Naive thymus-derived CD4-positive, alpha-beta T cell (primary cell): ENCODE data around the gene EYA2. TPM values are rescaled to one million over a fixed set of nuclear protein-coding genes. Genes with fewer than 3 reads are reported as not detected.

Experiments
- ATAC-seq: fragments of 150-1000 bp; cut with Tn5 transposase; 2 replicates; pipeline ENCODE4 v1.10.0; 2021; ENCODE audit warnings: mild to moderate bottlenecking, moderate library complexity
- CTCF ChIA-PET: fragments of 350-600 bp; sonication (Branson Sonifier 250); formaldehyde crosslinking; loops from one replicate; lab custom pipeline; 2021; ENCODE audit warnings: antibody characterized with exemption; lab: Charles Lee
- POLR2A ChIA-PET: fragments of 350-600 bp; sonication (Branson Sonifier 250); formaldehyde crosslinking; loops from one replicate; lab custom pipeline; 2021; ENCODE audit warnings: antibody characterized with exemption, inconsistent platforms; lab: Charles Lee
- DNase-seq, 9 donors: peaks; one replicate each; pipeline versions ENCODE4 v3.0.0 to v3.0.0-alpha.2; 2020 to 2022; ENCODE audit warnings: mixed read lengths in 1 of 9
- H3K27ac ChIP-seq: one replicate; pipeline ENCODE4 v1.7.0; 2013; ENCODE audit warnings: mild to moderate bottlenecking, low read depth, low read length, moderate library complexity
- H3K27me3 ChIP-seq, 2 donors: one replicate each; pipeline ENCODE4 v1.7.0; 2013; ENCODE audit warnings: low read length in 2 of 2, mild to moderate bottlenecking in 2 of 2, moderate library complexity in 2 of 2; ENCODE audit not compliant: control insufficient read depth in 2 of 2, insufficient read depth in 2 of 2
- H3K36me3 ChIP-seq, 3 experiments: 1 replicate in 2 of 3; 2 replicates in 1 of 3; pipeline ENCODE4 v1.7.0; 2013; ENCODE audit warnings: low read length in 3 of 3, mild to moderate bottlenecking in 3 of 3, moderate library complexity in 1 of 3; ENCODE audit not compliant: insufficient read depth in 3 of 3, control insufficient read depth in 2 of 3
- H3K4me1 ChIP-seq, 2 donors: one replicate each; pipeline ENCODE4 v1.7.0; 2013; ENCODE audit warnings: low read length in 2 of 2, mild to moderate bottlenecking in 2 of 2, moderate library complexity in 1 of 2; ENCODE audit not compliant: control insufficient read depth in 2 of 2, insufficient read depth in 2 of 2
- H3K4me3 ChIP-seq: 2 replicates; pipeline ENCODE4 v1.7.0; 2013; ENCODE audit warnings: mild to moderate bottlenecking, low read length
- H3K9me3 ChIP-seq, 3 experiments: 1 replicate in 2 of 3; 2 replicates in 1 of 3; pipeline ENCODE4 v1.7.0; 2013; ENCODE audit warnings: low read length in 3 of 3; ENCODE audit not compliant: control insufficient read depth in 2 of 3
- H3K27ac Mint-ChIP-seq, 9 donors: one replicate each; pipeline ENCODE4 v1.8.0; 2020 to 2022; ENCODE audit warnings: mixed read lengths in 9 of 9, mild to moderate bottlenecking in 8 of 9, moderate library complexity in 5 of 9, inconsistent platforms in 2 of 9
- H3K27me3 Mint-ChIP-seq, 5 donors: one replicate each; pipeline ENCODE4 v1.8.0; 2021 to 2022; ENCODE audit warnings: mixed read lengths in 5 of 5, mild to moderate bottlenecking in 1 of 5
- H3K36me3 Mint-ChIP-seq, 5 donors: one replicate each; pipeline ENCODE4 v1.8.0; 2020 to 2022; ENCODE audit warnings: mixed read lengths in 5 of 5, mild to moderate bottlenecking in 3 of 5, inconsistent platforms in 1 of 5
- H3K4me1 Mint-ChIP-seq, 7 donors: one replicate each; pipeline ENCODE4 v1.8.0; 2020 to 2022; ENCODE audit warnings: mixed read lengths in 7 of 7, mild to moderate bottlenecking in 3 of 7, inconsistent platforms in 1 of 7
- H3K4me3 Mint-ChIP-seq, 10 donors: one replicate each; pipeline ENCODE4 v1.8.0; 2020 to 2022; ENCODE audit warnings: mild to moderate bottlenecking in 10 of 10, mixed read lengths in 10 of 10, moderate library complexity in 6 of 10, inconsistent platforms in 2 of 10
- H3K9me3 Mint-ChIP-seq, 11 donors: one replicate each; pipeline ENCODE4 v1.8.0; 2020 to 2022; ENCODE audit warnings: mixed read lengths in 11 of 11, mild to moderate bottlenecking in 4 of 11, inconsistent platforms in 1 of 11, moderate library complexity in 1 of 11
- intact Hi-C, 2 donors: fragments of 100-400 bp; cut with micrococcal nuclease; formaldehyde crosslinking; loops; one replicate each; pipeline ENCODE4 v1.15.1; 2023
- polyA plus RNA-seq, 2 donors: library from polyadenylated mRNA; unstranded; fragments of 300-500 nt; fragmentation: Illumina TruSeq; gene quantifications; one replicate each; pipeline ENCODE4 v1.2.3, GENCODE V29; 2021
- total RNA-seq, 6 experiments: library from RNA in 5 of 6; stranded (reverse) in 5 of 6; gene quantifications; 1 replicate in 5 of 6; 2 replicates in 1 of 6; pipeline ENCODE4 v1.2.3 and lab custom pipeline; 2021 to 2026

EYA2 gene
- total and polyA plus RNA-seq, 7 experiments from 2014 or later = 0.16 TPM; not detected in 6

GRCh38 chr20:47227576-47227975 lies 332.9 kb downstream of the EYA2 start:
- H3K9me3 Mint-ChIP-seq = no peaks in the 10 kb centered on the region
- H3K4me3 Mint-ChIP-seq = no peak overlapping the region
- peaks cover 0 to 7% (median 3%) of the 10 kb centered on the region in 7 donors for H3K4me1 Mint-ChIP-seq
- H3K36me3 ChIP-seq = peaks cover 11 to 85% (median 24%) of the 10 kb centered on the region in 3 experiments
- ChIA-PET CTCF (interaction anchor here (0.6 kb wide), 2 partner anchors 156 to 1407 kb away, joined by 3 to 4 read pairs; no protein-coding TSS in a partner anchor), POLR2A (no interaction called here)
- no peaks in the 10 kb centered on the region for H3K9me3 ChIP-seq
- ATAC-seq (no peak), DNase-seq (no peak)
- H3K27me3 ChIP-seq = no peaks in the 10 kb centered on the region
- H3K36me3 Mint-ChIP-seq = peaks cover 4 to 47% (median 25%) of the 10 kb centered on the region in 5 donors
- no peak overlapping the region for H3K4me3 ChIP-seq
- no peaks in the 10 kb centered on the region for H3K4me1 ChIP-seq
- H3K27ac ChIP-seq = no peak overlapping the region
- H3K27me3 Mint-ChIP-seq = no peaks in the 10 kb centered on the region
- peak overlapping the region in 2 of 9 donors; percentile 14 to 71 for H3K27ac Mint-ChIP-seq
- intact Hi-C loops = no loop called here

- H3K36me3 ChIP-seq = peaks cover 11 to 89% (median 22%) of the 10 kb centered on the region in 3 experiments
- Mint-ChIP-seq H3K4me1 (peaks cover 0 to 7% (median 0%) of the 10 kb centered on the region in 7 donors), H3K9me3 (no peaks in the 10 kb centered on the region), H3K27ac (peak overlapping the region in 3 of 9 donors; percentile 10 to 53 (median 28)), H3K4me3 (no peak overlapping the region), H3K27me3 (no peaks in the 10 kb centered on the region), H3K36me3 (peaks cover 4 to 42% (median 23%) of the 10 kb centered on the region in 5 donors)
- ChIA-PET POLR2A (no interaction called here), CTCF (interaction anchor here (0.6 kb wide), 1 partner anchor 147 kb away, joined by 3 read pairs; no protein-coding TSS in a partner anchor)
- intact Hi-C loops = no loop called here
- H3K4me3 ChIP-seq = no peak overlapping the region
- H3K27me3 ChIP-seq = no peaks in the 10 kb centered on the region
- H3K4me1 ChIP-seq = no peaks in the 10 kb centered on the region
- H3K9me3 ChIP-seq = no peaks in the 10 kb centered on the region
- DNase-seq (no peak), ATAC-seq (no peak)
- no peak overlapping the region for H3K27ac ChIP-seq
Observed at GRCh38 chr20:47228654-47229053, 334.0 kb downstream of the EYA2 start.

GRCh38 chr20:47230811-47231256 lies 336.2 kb downstream of the EYA2 start:
- Mint-ChIP-seq H3K9me3 (no peaks in the 10 kb centered on the region), H3K27me3 (no peaks in the 10 kb centered on the region), H3K4me3 (no peak overlapping the region), H3K36me3 (peaks cover under 1 to 35% (median 21%) of the 10 kb centered on the region in 5 donors), H3K4me1 (peaks cover 0 to 7% (median 0%) of the 10 kb centered on the region in 7 donors), H3K27ac (peak overlapping the region in 5 of 9 donors; percentile 7 to 50 (median 23))
- ATAC-seq = no peak
- Histone ChIP-seq H3K4me3 (no peak overlapping the region), H3K4me1 (no peaks in the 10 kb centered on the region), H3K27ac (no peak overlapping the region), H3K9me3 (no peaks in the 10 kb centered on the region), H3K36me3 (peaks cover 11 to 92% (median 11%) of the 10 kb centered on the region in 3 experiments), H3K27me3 (no peaks in the 10 kb centered on the region)
- CTCF ChIA-PET = no interaction called here
- POLR2A ChIA-PET = no interaction called here
- intact Hi-C loops = no loop called here
- DNase-seq = no peak

- no peak overlapping the region for H3K4me3 Mint-ChIP-seq
- ATAC-seq = no peak
- H3K9me3 Mint-ChIP-seq = peaks cover 0 to 2% (median 0%) of the 10 kb centered on the region in 11 donors
- H3K36me3 Mint-ChIP-seq = peaks cover 7 to 36% (median 23%) of the 10 kb centered on the region in 5 donors
- POLR2A ChIA-PET = no interaction called here
- CTCF ChIA-PET = no interaction called here
- no peaks in the 10 kb centered on the region for H3K27me3 Mint-ChIP-seq
- intact Hi-C loops = no loop called here
- peaks cover 0 to 7% (median 0%) of the 10 kb centered on the region in 7 donors for H3K4me1 Mint-ChIP-seq
- Histone ChIP-seq H3K36me3 (peaks cover 11 to 92% (median 14%) of the 10 kb centered on the region in 3 experiments), H3K9me3 (no peaks in the 10 kb centered on the region), H3K4me1 (no peaks in the 10 kb centered on the region), H3K27me3 (no peaks in the 10 kb centered on the region), H3K27ac (no peak overlapping the region), H3K4me3 (no peak overlapping the region)
- no peak for DNase-seq
- peak overlapping the region in 3 of 9 donors; percentile 14 to 50 (median 23) for H3K27ac Mint-ChIP-seq
Observed at GRCh38 chr20:47231382-47232039, 336.9 kb downstream of the EYA2 start.

- Mint-ChIP-seq H3K4me3 (no peak overlapping the region), H3K4me1 (peaks cover 0 to 7% (median 0%) of the 10 kb centered on the region in 7 donors), H3K9me3 (peaks cover 0 to 2% (median 0%) of the 10 kb centered on the region in 11 donors), H3K36me3 (peaks cover 9 to 37% (median 24%) of the 10 kb centered on the region in 5 donors), H3K27ac (peak overlapping the region in 2 of 9 donors; percentile 43 to 56), H3K27me3 (no peaks in the 10 kb centered on the region)
- H3K27me3 ChIP-seq = no peaks in the 10 kb centered on the region
- DNase-seq = no peak
- ATAC-seq = no peak
- no peak overlapping the region for H3K27ac ChIP-seq
- intact Hi-C loops = no loop called here
- no peaks in the 10 kb centered on the region for H3K9me3 ChIP-seq
- H3K36me3 ChIP-seq = peaks cover 11 to 92% (median 14%) of the 10 kb centered on the region in 3 experiments
- POLR2A ChIA-PET = no interaction called here
- H3K4me1 ChIP-seq = no peaks in the 10 kb centered on the region
- H3K4me3 ChIP-seq = no peak overlapping the region
- CTCF ChIA-PET = no interaction called here
Observed at GRCh38 chr20:47232518-47232917, 337.9 kb downstream of the EYA2 start.

GRCh38 chr20:47233333-47234188 lies 338.9 kb downstream of the EYA2 start:
- Mint-ChIP-seq H3K27ac (peak overlapping the region in 4 of 9 donors; percentile 14 to 45 (median 26)), H3K4me3 (no peak overlapping the region), H3K9me3 (peaks cover 0 to 2% (median 0%) of the 10 kb centered on the region in 11 donors), H3K4me1 (peaks cover 0 to 7% (median 0%) of the 10 kb centered on the region in 7 donors), H3K27me3 (no peaks in the 10 kb centered on the region), H3K36me3 (peaks cover 10 to 47% (median 27%) of the 10 kb centered on the region in 5 donors)
- H3K9me3 ChIP-seq = no peaks in the 10 kb centered on the region
- no peaks in the 10 kb centered on the region for H3K4me1 ChIP-seq
- POLR2A ChIA-PET = no interaction called here
- no peak overlapping the region for H3K27ac ChIP-seq
- peaks cover 14 to 93% (median 14%) of the 10 kb centered on the region in 3 experiments for H3K36me3 ChIP-seq
- intact Hi-C loops = no loop called here
- CTCF ChIA-PET = no interaction called here
- no peaks in the 10 kb centered on the region for H3K27me3 ChIP-seq
- DNase-seq (no peak), ATAC-seq (no peak)
- no peak overlapping the region for H3K4me3 ChIP-seq
